Tibial artery (tissue), 4 donors: ENCODE results near the gene DNAJC4.

ENCODE experiments used
- DNase-seq, 2 donors: peaks; one replicate each; pipeline ENCODE4 v3.0.0-alpha.2; 2019
- H3K27ac ChIP-seq, 2 donors: fragments of 200-600 bp; sonication (generic) in 1 of 2; 1 replicate in 1 of 2; 2 replicates in 1 of 2; pipeline ENCODE4 v1.5.1; 2018 to 2019; ENCODE audit warnings: mild to moderate bottlenecking in 1 of 2
- H3K27me3 ChIP-seq, 2 donors: fragments of 200-600 bp; sonication (generic) in 1 of 2; one replicate each; pipeline versions ENCODE4 v1.5.1 to v1.6.0; 2016 to 2019
- H3K36me3 ChIP-seq, 3 donors: fragments of 200-600 bp; sonication (generic) in 2 of 3; one replicate each; pipeline ENCODE4 v1.5.1; 2016 to 2019; ENCODE audit warnings: mild to moderate bottlenecking in 2 of 3
- H3K4me1 ChIP-seq, 4 donors: fragments of 200-600 bp; sonication (generic) in 2 of 4; 1 replicate in 3 of 4; 2 replicates in 1 of 4; pipeline ENCODE4 v1.5.1; 2016 to 2019
- H3K4me3 ChIP-seq, 2 donors: fragments of 200-600 bp; sonication (generic) in 1 of 2; 1 replicate in 1 of 2; 2 replicates in 1 of 2; pipeline ENCODE4 v1.5.1; 2018 to 2019; ENCODE audit warnings: mild to moderate bottlenecking in 2 of 2
- H3K9me3 ChIP-seq, 3 donors: fragments of 200-600 bp; sonication (generic) in 1 of 3; one replicate each; pipeline ENCODE4 v1.5.1; 2016 to 2019
- CTCF ChIP-seq, 2 experiments: fragments of 200-600 bp in 1 of 2; fragments of 450-650 bp in 1 of 2; IDR thresholded peaks; one replicate each; pipeline ENCODE4 v1.5.1; 2017 to 2019; ENCODE audit warnings: antibody characterized with exemption in 2 of 2, mild to moderate bottlenecking in 1 of 2, moderate library complexity in 1 of 2
- intact Hi-C: fragments of 100-400 bp; cut with DNase I; formaldehyde crosslinking; loops from one replicate; pipeline ENCODE4 v1.15.0; 2023; ENCODE audit warnings: low total_unique reads

Gene DNAJC4

DNA sequence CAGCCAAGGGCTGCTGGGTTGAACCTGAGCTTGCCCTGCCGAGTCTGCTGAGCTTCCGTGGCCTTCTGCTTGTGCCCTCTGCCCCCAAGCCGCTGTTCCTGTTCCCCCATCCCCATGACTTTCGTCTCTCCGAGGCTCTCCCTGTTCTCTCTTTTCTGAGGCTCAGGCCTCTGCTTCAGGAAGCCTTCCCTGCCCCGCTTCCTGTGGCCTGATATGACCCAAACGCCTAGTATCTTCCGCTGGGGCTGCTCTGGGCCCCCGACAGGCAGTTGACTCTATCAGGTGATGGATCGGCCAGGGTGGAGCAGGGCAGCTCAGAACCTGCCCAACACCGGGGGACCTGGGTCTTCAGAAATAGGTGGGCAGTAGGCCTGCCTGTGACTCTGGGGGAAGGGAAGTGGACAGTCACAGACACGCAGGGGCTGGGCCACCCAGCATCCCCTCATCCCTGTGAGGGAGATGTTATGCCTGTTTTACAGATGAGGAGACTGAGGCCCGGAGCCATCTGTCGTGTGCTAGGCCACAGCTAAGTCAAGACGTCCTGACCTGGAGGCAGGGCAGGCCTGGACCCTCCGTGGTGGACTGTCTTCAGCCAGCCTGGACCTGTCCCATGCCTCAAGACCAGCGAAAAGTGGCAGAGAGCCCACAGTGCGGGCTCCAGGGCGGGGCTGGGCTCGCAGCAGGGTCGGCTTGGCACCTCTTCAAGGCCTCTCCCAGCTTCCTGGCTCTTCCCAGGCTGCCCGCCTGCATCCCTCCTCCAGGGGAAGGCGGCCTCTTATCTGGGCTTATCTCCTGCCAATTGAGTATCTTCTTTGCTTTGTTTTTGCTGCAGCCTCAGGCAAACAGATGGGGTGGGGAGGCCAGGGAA, 37.9 kb downstream of the DNAJC4 start:
- peak in 1 of 2 donors; percentile 82 for DNase-seq
- H3K27me3 ChIP-seq: no peaks in the 10 kb centered on the region
- TF ChIP-seq CTCF (IDR thresholded peaks at IDR 0.05): no peak
- intact Hi-C loops: loop anchor here (5.0 kb wide), 1 partner anchor 61 kb away; the partner anchor contains the start of gene FERMT3
- no peaks in the 10 kb centered on the region for H3K9me3 ChIP-seq
- H3K27ac ChIP-seq: peak overlapping the region; percentile 84 to 96
- H3K36me3 ChIP-seq: peaks cover 17 to 41% (median 33%) of the 10 kb centered on the region in 3 donors
- peak overlapping the region; percentile 60 to 77 for H3K4me3 ChIP-seq
- H3K4me1 ChIP-seq: peaks cover 6 to 35% (median 22%) of the 10 kb centered on the region in 4 donors

DNA sequence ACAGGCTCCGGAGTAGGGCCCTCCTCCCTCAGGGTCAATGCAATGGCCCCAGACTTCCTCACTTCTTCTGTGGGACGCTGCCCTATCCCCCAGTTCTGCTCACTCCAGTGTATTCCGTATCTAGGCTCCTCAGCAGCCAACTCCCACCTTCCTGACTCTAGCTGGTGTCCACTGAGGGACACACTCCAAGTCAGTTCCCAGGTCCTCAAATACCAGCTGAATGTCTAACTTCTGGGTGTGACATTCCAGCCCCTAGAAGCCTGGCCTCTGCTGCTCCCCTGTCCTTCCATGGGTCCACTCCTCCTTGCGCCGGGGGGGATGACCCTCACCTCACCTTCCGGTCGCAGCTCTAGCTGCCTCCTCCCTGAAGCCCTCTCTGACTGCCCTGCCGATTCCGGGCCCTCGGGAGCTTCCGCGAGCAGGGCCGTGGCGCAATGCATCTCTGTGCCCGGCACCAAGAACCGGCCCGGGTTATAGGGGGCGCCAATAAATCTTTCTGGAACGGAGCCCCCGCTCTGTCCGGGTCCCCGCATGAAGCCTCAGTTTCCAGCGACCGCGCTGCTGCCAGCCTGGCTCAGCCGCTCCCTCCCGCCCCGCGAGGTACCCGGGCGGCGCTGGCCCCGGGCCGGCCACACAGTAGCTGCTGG, 38.7 kb downstream of the DNAJC4 start:
- Histone ChIP-seq H3K9me3 (no peaks in the 10 kb centered on the region), H3K27ac (peak overlapping the region; percentile 84 to 96), H3K27me3 (no peaks in the 10 kb centered on the region), H3K36me3 (peaks cover 12 to 33% (median 25%) of the 10 kb centered on the region in 3 donors), H3K4me3 (peak overlapping the region; percentile 60 to 77), H3K4me1 (peaks cover 6 to 35% (median 22%) of the 10 kb centered on the region in 4 donors)
- no peak for TF ChIP-seq CTCF (IDR thresholded peaks at IDR 0.05)
- intact Hi-C loops: loop anchor here (5.0 kb wide), 1 partner anchor 62 kb away; the partner anchor contains the start of gene FERMT3
- peak; percentile 62 to 88 for DNase-seq

DNA sequence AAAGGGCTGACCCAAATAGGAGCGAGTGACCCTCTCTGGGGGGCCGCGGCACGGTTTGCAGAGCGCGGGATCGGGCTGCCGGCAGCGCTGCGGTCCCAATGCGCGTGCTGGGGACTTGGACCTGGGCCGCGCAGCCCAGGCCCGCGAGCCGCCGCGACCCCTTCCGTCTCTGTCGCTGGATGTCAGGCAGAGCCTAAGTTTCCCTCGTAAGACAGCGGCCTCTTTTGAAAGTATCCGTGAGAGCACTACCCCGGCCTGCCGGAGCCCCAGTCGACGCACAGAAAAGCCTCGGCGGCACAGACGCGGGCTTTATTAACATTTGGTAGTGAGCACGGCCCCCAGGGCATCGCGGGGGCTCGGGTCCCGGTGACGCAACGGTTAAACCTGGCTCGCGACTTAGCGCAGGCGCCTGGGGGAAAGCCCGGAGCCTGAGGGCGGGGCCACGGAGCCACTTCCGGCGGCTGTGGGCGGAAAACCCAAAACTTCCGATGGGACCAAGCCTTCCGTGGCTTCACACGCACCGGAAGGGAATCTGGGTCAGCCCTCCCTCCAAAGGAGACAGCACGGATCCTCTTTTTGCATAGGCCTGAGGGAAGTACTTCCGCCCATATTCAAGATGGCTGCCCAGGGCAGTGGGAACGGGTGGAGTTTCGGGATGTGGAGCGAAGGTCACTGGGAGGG, 39.3 kb downstream of the DNAJC4 start:
- Histone ChIP-seq H3K27ac (peak overlapping the region; percentile 84 to 96), H3K4me3 (peak overlapping the region; percentile 60 to 77), H3K9me3 (no peaks in the 10 kb centered on the region), H3K36me3 (peaks cover 12 to 27% (median 19%) of the 10 kb centered on the region in 3 donors), H3K4me1 (peaks cover 6 to 35% (median 22%) of the 10 kb centered on the region in 4 donors), H3K27me3 (no peaks in the 10 kb centered on the region)
- intact Hi-C loops: loop anchor here (5.0 kb wide), 1 partner anchor 62 kb away; the partner anchor contains the start of gene FERMT3
- DNase-seq: peak; percentile 98 to 99
- no peak for TF ChIP-seq CTCF (IDR thresholded peaks at IDR 0.05)

DNA sequence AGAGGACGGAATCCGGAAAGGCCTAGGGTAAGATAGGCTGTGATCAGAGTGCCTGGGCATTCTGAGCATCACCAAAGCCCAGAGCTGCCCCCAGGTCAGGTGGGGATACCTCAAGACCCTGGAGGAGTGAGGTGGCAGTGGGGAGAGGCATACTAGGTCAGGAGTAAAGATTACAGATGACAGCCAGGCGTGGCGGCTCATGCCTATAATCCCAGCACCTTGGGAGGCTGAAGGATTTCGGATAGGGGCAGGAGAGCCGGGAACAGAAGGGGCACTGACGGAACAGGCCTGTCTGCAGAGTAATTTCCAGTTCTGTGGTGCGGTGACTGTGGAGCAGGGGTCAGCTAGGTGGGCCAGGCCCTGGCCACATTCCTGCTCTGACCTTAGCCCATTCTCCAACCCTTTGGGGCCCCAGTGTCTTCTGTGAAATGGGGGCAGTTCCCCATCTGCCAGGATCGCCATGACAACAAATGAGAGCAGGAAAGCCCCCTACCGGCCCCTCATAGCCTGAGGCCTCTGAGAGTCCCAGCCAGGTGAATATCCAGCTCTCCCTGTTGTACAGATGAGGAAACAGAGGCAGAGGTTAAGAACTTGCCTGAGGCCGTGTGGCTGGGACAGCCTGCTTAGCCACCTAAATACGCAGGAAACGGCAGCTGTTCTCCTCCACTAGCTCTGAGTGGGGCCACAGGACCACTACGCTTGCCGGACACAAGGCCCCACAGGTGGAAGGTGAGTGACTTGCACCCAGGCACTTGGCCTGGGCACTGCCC, 44.9 kb downstream of the DNAJC4 start:
- no peak for DNase-seq
- no peak overlapping the region for H3K27ac ChIP-seq
- intact Hi-C loops: no loop called here

More for the DNA sequence above, 44.9 kb downstream of the DNAJC4 start:
- Histone ChIP-seq H3K27me3 (no peaks in the 10 kb centered on the region), H3K36me3 (peaks cover 16 to 46% (median 26%) of the 10 kb centered on the region in 3 donors), H3K4me3 (no peak overlapping the region), H3K9me3 (no peaks in the 10 kb centered on the region), H3K4me1 (peaks cover 0 to 12% (median 12%) of the 10 kb centered on the region in 4 donors)
- TF ChIP-seq CTCF (IDR thresholded peaks at IDR 0.05): no peak
